ENCODE results near the gene ARHGAP22. TPM values are rescaled to one million over a fixed set of nuclear protein-coding genes. Genes with fewer than 3 reads are reported as not detected.

Gene ARHGAP22
- total RNA-seq, 1 experiment from 2014 or later, result 9.9 TPM

DNA sequence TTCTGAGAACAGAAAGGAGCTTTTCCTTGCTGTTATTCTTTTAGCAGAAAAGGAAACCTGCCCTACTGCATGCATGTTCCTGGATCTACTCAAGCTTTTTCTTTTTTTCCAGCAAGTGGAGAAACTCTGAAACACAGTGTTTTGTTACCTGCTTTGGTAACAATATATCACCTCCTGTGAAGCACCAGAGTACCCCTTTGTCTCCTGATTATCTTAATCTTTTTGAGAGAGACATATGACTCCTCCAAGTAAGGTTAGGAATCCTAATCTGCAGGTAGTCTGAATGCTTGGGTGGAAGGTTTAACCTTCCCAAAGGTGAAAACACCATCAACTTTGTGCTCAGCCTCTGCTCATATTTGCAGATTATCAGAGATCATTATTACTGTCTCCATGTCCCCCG is 205.3 kb downstream of the ARHGAP22 start (continued):
- no peak for TF ChIP-seq CBX3 (IDR thresholded peaks at IDR 0.05; ENCODE audit: low read depth)
- TF ChIP-seq JUND (IDR thresholded peaks at IDR 0.05), result no peak
- no peak for TF ChIP-seq EZH2 (IDR thresholded peaks at IDR 0.05)
- TF ChIP-seq FOSL1 (IDR thresholded peaks at IDR 0.05; ENCODE audit: low read depth), result no peak
- TF ChIP-seq, protein P1, sequence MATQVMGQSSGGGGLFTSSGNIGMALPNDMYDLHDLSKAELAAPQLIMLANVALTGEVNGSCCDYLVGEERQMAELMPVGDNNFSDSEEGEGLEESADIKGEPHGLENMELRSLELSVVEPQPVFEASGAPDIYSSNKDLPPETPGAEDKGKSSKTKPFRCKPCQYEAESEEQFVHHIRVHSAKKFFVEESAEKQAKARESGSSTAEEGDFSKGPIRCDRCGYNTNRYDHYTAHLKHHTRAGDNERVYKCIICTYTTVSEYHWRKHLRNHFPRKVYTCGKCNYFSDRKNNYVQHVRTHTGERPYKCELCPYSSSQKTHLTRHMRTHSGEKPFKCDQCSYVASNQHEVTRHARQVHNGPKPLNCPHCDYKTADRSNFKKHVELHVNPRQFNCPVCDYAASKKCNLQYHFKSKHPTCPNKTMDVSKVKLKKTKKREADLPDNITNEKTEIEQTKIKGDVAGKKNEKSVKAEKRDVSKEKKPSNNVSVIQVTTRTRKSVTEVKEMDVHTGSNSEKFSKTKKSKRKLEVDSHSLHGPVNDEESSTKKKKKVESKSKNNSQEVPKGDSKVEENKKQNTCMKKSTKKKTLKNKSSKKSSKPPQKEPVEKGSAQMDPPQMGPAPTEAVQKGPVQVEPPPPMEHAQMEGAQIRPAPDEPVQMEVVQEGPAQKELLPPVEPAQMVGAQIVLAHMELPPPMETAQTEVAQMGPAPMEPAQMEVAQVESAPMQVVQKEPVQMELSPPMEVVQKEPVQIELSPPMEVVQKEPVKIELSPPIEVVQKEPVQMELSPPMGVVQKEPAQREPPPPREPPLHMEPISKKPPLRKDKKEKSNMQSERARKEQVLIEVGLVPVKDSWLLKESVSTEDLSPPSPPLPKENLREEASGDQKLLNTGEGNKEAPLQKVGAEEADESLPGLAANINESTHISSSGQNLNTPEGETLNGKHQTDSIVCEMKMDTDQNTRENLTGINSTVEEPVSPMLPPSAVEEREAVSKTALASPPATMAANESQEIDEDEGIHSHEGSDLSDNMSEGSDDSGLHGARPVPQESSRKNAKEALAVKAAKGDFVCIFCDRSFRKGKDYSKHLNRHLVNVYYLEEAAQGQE (IDR thresholded peaks at IDR 0.05; ENCODE audit: low read depth), result no peak

DNA sequence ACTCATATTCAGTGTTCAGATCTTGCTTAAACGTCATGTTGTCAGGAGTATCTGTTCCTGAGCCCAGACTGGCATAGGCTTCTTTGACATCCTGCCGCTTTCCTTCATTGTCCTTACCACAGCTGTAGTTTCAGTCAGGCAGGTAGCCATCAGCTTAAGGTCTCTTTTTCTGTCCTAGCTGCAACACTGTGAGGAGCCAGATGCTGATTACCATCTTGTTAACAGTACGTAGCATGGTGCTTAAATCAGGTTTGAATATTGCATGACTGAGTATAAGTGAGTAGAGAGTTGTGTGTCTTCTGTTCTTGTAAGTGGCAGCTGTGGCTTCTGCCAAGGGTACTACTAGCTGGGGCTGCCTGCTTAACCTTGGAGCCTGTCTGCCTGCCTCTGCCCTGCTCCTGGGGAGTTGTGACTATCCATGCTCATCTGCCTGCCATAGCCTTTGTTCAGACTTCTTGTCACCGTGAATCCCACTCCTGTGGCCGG is 205.8 kb downstream of the ARHGAP22 start:
- ChIA-PET POLR2A (no interaction called here), RAD21 (ENCODE audit: low non-redundant PET in 1 of 2, low total read pairs in 2 of 2, uncharacterized antibody in 2 of 2, unreplicated experiment in 2 of 2) (no interaction called here), CTCF (no interaction called here)
- BruUV-seq (replicated peaks), result no TSS peak
- no peaks in the 10 kb centered on the region for H4K20me1 ChIP-seq (ENCODE audit: insufficient read depth)
- no peak overlapping the region for H3K4me3 ChIP-seq (replicated peaks in 1 of 2; ENCODE audit: low read depth in 1 of 2, low read length in 2 of 2)
- H3K4me2 ChIP-seq (ENCODE audit: low read length), result no peak overlapping the region
- H3K9me2 ChIP-seq (ENCODE audit: insufficient read depth), result no peaks in the 10 kb centered on the region
- no peak overlapping the region for H3K9ac ChIP-seq (ENCODE audit: low read length)
- H2AFZ ChIP-seq (ENCODE audit: low read depth, low read length, poor library complexity, severe bottlenecking), result no peak overlapping the region
- H3K9me3 ChIP-seq (ENCODE audit: control insufficient read depth in 1 of 2, insufficient read depth in 1 of 2, low read depth in 1 of 2, low read length in 2 of 2), result no peaks in the 10 kb centered on the region
- peaks cover 4% of the 10 kb centered on the region; the same call in 1 of the 2 replicates for H3K79me2 ChIP-seq (ENCODE audit: insufficient read depth, low read length)
- H3K27ac ChIP-seq (ENCODE audit: low read depth, low read length), result no peak overlapping the region
- DNase-seq (ENCODE audit: low read depth, low spot score) (no peak), ATAC-seq (no peak)
- TF ChIP-seq RAD21 (IDR thresholded peaks at IDR 0.05; ENCODE audit: low read depth) (no peak), SP1 (IDR thresholded peaks at IDR 0.05; ENCODE audit: low read depth) (no peak), EGR1 (IDR thresholded peaks at IDR 0.05; ENCODE audit: low read depth) (no peak)
- intact Hi-C loops (cut with micrococcal nuclease), result no loop called here
- peaks cover 4 to 13% of the 10 kb centered on the region in 2 experiments; a peak in 2 of 4 replicates for H3K4me1 ChIP-seq (ENCODE audit: control insufficient read depth in 1 of 2, insufficient read depth in 2 of 2, low read length in 2 of 2)
- no peaks in the 10 kb centered on the region for H3K27me3 ChIP-seq (ENCODE audit: insufficient read depth, low read length)
- no peaks in the 10 kb centered on the region for H3K36me3 ChIP-seq (ENCODE audit: control insufficient read depth in 1 of 2, insufficient read depth in 2 of 2, low read length in 2 of 2)

Measured in HCT116 (cell line).